HPDE6-E6E7 (cell line): ENCODE data around the gene FAM72D.
"Not testable (repeated sequence)": the region's sequence is repeated elsewhere in the genome, so short reads cannot be mapped to it uniquely, and the experiment has no call there.

ENCODE experiments used
- DNase-seq: peaks from one replicate; pipeline ENCODE4 v3.0.0; 2011; ENCODE audit warnings: missing footprints; ENCODE audit errors: extremely low spot score

FAM72D gene

GRCh38 chr1:145146308-145146707, 50.5 kb downstream of the FAM72D start:
- not testable (repeated sequence) for DNase-seq

DNA sequence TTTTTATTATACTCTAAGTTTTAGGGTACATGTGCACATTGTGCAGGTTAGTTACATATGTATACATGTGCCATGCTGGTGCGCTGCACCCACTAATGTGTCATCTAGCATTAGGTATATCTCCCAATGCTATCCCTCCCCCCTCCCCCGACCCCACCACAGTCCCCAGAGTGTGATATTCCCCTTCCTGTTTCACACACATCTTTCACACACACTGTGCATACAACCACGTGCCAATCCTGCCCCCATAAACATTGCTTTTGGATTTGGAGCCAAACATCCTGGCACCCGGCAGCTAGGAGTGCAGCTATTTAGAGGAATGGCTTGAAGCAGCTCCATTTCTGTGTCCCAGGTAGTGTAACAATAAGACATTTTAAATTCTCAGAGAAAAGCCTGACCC, 51.4 kb downstream of the FAM72D start:
- not testable (repeated sequence) for DNase-seq

DNA sequence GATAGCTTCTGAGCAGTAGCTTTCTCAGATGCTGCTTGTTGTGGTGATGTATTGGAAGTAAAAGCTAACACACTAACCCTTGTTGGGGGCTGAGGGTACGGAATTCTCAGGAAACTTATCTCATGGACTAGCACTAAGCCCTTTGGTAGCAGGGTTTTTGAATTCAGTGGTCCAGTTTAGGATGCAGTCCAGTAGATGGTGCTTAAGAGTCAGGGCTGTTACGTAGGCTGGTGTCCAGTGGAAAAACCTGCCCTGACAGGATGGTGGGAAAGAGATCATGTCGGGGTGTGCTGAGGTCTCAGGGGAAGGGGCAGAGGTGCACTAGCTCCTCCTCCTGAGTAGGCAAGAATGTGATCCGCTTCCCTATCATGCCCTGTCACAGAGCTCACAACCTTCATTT, 59.6 kb downstream of the FAM72D start:
- DNase-seq = not testable (repeated sequence)

GRCh38 chr1:145155873-145156272, 60.1 kb downstream of the FAM72D start:
- DNase-seq = not testable (repeated sequence)

- not testable (repeated sequence) for DNase-seq
These were observed 61.3 kb downstream of the FAM72D start for GRCh38 chr1:145156891-145157610.

GRCh38 chr1:145157715-145158114, 61.9 kb downstream of the FAM72D start:
- not testable (repeated sequence) for DNase-seq

DNA sequence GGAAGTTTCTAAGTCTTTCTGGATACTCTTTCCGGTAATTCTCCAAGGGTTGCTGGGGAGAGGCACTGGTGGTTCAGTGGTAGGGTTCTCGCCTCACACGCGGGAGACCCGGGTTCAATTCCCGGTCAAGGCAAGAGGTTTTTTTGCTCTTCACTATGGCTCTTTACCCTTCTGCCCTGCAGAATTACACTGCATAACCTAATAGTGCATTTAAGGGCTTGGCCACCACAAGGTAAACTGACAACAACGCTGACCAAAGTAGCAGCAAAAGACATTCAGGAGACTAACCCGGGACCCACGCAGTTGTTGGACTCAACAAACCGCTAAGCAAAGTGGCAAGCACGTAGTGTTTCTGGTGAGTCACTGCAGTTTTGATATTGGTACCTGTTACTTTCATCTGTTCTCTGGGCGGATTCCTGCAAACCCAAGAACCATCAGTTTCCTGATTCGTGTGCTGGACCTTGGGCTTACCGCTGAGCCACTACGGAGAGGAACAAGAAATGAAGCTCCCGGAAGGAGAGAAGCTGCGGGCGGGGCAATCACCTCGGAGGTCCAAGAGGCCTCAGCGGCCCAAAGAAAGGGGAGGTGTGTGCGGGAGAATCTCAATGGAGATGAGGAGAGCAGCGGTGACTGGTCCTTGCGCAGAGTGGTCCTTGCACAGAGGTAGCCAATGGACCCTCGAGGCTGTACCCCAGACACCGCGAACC, 65.4 kb downstream of the FAM72D start:
- not testable (repeated sequence) for DNase-seq
